AG04450 (cell line): ENCODE data around the gene MYO7B. TPM values are rescaled to one million over a fixed set of nuclear protein-coding genes. Genes with fewer than 3 reads are reported as not detected.

ENCODE experiments used
- CTCF ChIA-PET: fragments of 300-600, 350-600 bp; formaldehyde crosslinking; extraction: SDS; loops from one replicate; lab custom pipeline; 2022; ENCODE audit warnings: antibody characterized with exemption, inconsistent platforms; lab: Charles Lee
- POLR2A ChIA-PET: fragments of 350-600 bp; formaldehyde crosslinking; extraction: SDS; loops from one replicate; lab custom pipeline; 2021; ENCODE audit warnings: antibody characterized with exemption, inconsistent platforms; lab: Yijun Ruan, JAX
- DNase-seq: peaks from one replicate; pipeline ENCODE4 v3.0.0-alpha.2; 2011; ENCODE audit warnings: low read depth, low spot score
- H3K27ac ChIP-seq: one replicate; pipeline ENCODE4 v1.5.1; 2012; ENCODE audit warnings: low read depth, low read length, control low read depth
- H3K27me3 ChIP-seq: one replicate; pipeline ENCODE4 v1.6.0; 2012; ENCODE audit warnings: low read length; ENCODE audit not compliant: control insufficient read depth, insufficient read depth
- H3K4me3 ChIP-seq: 2 replicates; pipeline ENCODE4 v1.5.1; 2011; ENCODE audit warnings: mild to moderate bottlenecking, low read depth, low read length, control low read depth
- H3K9me3 ChIP-seq: 2 replicates; pipeline ENCODE4 v1.5.1; 2012; ENCODE audit warnings: low read length; ENCODE audit not compliant: control insufficient read depth, insufficient read depth
- CTCF ChIP-seq: IDR thresholded peaks from 2 replicates; pipeline ENCODE4 v1.5.1; 2011; ENCODE audit warnings: low read depth, low read length, control low read depth, inconsistent platforms
- polyA plus RNA-seq: library from polyadenylated mRNA; depleted of rRNA; stranded (reverse); fragments of >200 nt; gene quantifications from 2 replicates; pipeline ENCODE4 v1.2.3, GENCODE V29; 2011

MYO7B gene
- polyA plus RNA-seq, 1 experiment = 0.02 TPM

GRCh38 chr2:127598711-127599110 is 63.2 kb downstream of the MYO7B start:
- no peak overlapping the region for H3K27ac ChIP-seq
- DNase-seq = no peak
- no peak overlapping the region for H3K4me3 ChIP-seq
- ChIA-PET POLR2A (no interaction called here), CTCF (interaction anchor here (0.6 to 0.9 kb wide), 2 partner anchors 9 to 52 kb away, joined by 3 read pairs; no protein-coding TSS in a partner anchor)
- H3K9me3 ChIP-seq = peaks cover 16% of the 10 kb centered on the region
- no peak for TF ChIP-seq CTCF
- peaks cover 5% of the 10 kb centered on the region for H3K27me3 ChIP-seq

- no peak overlapping the region for H3K4me3 ChIP-seq
- no peak for TF ChIP-seq CTCF
- POLR2A ChIA-PET = no interaction called here
- peaks cover 5% of the 10 kb centered on the region for H3K27me3 ChIP-seq
- no peak for DNase-seq
- CTCF ChIA-PET = interaction anchor here (0.6 to 1.2 kb wide), 4 partner anchors 8 to 97 kb away, joined by 3 to 5 read pairs (median 3); no protein-coding TSS in a partner anchor
- peaks cover 16% of the 10 kb centered on the region for H3K9me3 ChIP-seq
- H3K27ac ChIP-seq = no peak overlapping the region
Observed at GRCh38 chr2:127599211-127599610, 63.7 kb downstream of the MYO7B start.

DNA sequence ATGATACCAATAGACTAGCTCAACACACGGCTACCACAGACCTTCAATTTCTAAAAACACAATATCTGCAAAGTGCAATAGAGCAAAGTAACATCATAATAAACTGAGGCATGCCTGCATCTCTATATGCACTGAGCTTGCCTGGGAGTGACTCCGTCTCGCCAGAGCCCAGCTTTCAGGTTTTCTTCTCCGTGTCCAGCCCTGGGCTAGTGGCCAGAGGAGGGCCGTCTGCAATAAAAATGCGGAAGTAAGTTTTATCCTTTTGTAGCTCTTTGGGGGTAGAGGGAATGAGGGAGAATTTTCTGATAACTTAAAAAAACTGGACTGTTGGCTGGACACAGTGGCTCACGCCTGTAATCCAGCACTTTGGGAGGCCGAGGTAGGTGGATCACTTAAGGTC is 69.5 kb downstream of the MYO7B start:
- no peak for DNase-seq
- Histone ChIP-seq H3K27ac (no peak overlapping the region), H3K4me3 (no peak overlapping the region), H3K9me3 (peaks cover 8% of the 10 kb centered on the region), H3K27me3 (peaks cover 19% of the 10 kb centered on the region)
- CTCF ChIA-PET = no interaction called here
- POLR2A ChIA-PET = no interaction called here
- TF ChIP-seq CTCF = no peak

DNA sequence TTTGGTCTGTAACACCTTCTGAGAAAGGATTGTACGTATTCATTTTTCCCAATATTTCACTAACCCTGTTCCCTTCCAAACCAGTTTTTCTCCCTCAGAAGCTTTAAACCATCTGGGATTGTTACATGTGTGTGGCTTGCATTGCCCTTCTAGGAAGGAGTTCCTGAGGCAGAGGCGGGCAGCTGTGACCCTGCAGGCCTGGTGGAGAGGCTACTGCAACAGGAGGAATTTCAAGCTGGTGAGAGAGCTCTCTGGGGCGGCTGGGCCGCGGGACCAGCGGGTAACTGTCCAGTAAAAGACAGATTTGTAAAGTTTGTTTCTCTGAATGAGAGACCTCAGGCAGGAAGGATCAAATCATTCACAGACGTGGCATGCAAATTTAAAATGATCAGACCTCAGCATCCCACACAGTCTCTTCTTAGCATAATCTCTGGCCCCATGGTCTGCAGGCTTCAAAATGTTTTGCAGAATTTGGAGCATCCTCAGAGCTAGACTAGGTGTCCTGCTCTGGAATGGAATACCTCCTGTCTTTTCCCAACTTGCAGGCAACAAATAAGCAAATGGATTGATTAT is 70.3 kb downstream of the MYO7B start:
- TF ChIP-seq CTCF = no peak
- peaks cover 10% of the 10 kb centered on the region for H3K9me3 ChIP-seq
- no peak overlapping the region for H3K4me3 ChIP-seq
- POLR2A ChIA-PET = no interaction called here
- CTCF ChIA-PET = interaction anchor here (1.0 to 1.7 kb wide), 2 partner anchors 11 to 14 kb away, joined by 3 to 4 read pairs; no protein-coding TSS in a partner anchor
- peaks cover 19% of the 10 kb centered on the region for H3K27me3 ChIP-seq
- no peak for DNase-seq
- no peak overlapping the region for H3K27ac ChIP-seq

GRCh38 chr2:127606625-127607398 is 71.3 kb downstream of the MYO7B start:
- Histone ChIP-seq H3K27me3 (peaks cover 19% of the 10 kb centered on the region), H3K9me3 (peaks cover 21% of the 10 kb centered on the region), H3K4me3 (no peak overlapping the region), H3K27ac (no peak overlapping the region)
- CTCF ChIA-PET = interaction anchor here (1.0 to 1.7 kb wide), 2 partner anchors 12 to 15 kb away, joined by 3 to 4 read pairs; no protein-coding TSS in a partner anchor
- POLR2A ChIA-PET = no interaction called here
- no peak for TF ChIP-seq CTCF
- DNase-seq = no peak
